ENCODE results near the gene MAPK4.

The MAPK4 gene

DNA sequence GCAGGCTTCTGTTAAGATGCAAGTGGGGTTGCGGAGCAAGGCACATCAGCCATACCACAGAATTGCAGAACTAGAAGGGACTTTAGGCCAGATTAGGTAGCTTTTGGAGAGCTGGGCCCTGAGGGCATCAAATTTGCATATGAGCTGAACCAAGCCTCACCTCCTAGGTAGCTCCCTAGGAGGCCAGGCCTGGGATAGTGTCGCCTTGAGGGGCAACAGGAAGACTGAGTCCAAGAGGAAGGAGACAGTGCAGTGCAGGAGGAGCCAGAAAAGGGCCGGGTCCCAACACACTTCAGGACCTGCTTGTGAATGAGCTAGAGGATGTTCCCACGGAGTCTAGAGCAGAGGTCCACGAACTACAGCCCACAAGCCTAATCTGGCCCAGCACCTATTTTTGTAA, 98.7 kb downstream of the MAPK4 start:
- DNase-seq (ENCODE audit: low read depth in 1 of 2, low spot score in 1 of 2), result no peak
- Histone ChIP-seq H3K27me3 (ENCODE audit: insufficient read depth, poor library complexity, severe bottlenecking) (no peaks in the 10 kb centered on the region), H3K4me3 (replicated peaks; ENCODE audit: insufficient read depth, low read length) (no peak overlapping the region), H3K27ac (replicated peaks) (no peak overlapping the region)
- TF ChIP-seq SPI1 (IDR thresholded peaks at IDR 0.05; ENCODE audit: borderline replicate concordance, low read depth) (no peak), POLR2AphosphoS5 (IDR thresholded peaks at IDR 0.05; ENCODE audit: low read depth) (no peak), GABPA (IDR thresholded peaks at IDR 0.05; ENCODE audit: low read depth) (no peak)
- TF ChIP-seq, protein P1, sequence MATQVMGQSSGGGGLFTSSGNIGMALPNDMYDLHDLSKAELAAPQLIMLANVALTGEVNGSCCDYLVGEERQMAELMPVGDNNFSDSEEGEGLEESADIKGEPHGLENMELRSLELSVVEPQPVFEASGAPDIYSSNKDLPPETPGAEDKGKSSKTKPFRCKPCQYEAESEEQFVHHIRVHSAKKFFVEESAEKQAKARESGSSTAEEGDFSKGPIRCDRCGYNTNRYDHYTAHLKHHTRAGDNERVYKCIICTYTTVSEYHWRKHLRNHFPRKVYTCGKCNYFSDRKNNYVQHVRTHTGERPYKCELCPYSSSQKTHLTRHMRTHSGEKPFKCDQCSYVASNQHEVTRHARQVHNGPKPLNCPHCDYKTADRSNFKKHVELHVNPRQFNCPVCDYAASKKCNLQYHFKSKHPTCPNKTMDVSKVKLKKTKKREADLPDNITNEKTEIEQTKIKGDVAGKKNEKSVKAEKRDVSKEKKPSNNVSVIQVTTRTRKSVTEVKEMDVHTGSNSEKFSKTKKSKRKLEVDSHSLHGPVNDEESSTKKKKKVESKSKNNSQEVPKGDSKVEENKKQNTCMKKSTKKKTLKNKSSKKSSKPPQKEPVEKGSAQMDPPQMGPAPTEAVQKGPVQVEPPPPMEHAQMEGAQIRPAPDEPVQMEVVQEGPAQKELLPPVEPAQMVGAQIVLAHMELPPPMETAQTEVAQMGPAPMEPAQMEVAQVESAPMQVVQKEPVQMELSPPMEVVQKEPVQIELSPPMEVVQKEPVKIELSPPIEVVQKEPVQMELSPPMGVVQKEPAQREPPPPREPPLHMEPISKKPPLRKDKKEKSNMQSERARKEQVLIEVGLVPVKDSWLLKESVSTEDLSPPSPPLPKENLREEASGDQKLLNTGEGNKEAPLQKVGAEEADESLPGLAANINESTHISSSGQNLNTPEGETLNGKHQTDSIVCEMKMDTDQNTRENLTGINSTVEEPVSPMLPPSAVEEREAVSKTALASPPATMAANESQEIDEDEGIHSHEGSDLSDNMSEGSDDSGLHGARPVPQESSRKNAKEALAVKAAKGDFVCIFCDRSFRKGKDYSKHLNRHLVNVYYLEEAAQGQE (IDR thresholded peaks at IDR 0.05; ENCODE audit: insufficient replicate concordance, low read depth), result no peak
- TF ChIP-seq, protein P2, sequence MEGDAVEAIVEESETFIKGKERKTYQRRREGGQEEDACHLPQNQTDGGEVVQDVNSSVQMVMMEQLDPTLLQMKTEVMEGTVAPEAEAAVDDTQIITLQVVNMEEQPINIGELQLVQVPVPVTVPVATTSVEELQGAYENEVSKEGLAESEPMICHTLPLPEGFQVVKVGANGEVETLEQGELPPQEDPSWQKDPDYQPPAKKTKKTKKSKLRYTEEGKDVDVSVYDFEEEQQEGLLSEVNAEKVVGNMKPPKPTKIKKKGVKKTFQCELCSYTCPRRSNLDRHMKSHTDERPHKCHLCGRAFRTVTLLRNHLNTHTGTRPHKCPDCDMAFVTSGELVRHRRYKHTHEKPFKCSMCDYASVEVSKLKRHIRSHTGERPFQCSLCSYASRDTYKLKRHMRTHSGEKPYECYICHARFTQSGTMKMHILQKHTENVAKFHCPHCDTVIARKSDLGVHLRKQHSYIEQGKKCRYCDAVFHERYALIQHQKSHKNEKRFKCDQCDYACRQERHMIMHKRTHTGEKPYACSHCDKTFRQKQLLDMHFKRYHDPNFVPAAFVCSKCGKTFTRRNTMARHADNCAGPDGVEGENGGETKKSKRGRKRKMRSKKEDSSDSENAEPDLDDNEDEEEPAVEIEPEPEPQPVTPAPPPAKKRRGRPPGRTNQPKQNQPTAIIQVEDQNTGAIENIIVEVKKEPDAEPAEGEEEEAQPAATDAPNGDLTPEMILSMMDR (IDR thresholded peaks at IDR 0.05; ENCODE audit: insufficient read depth, low read length), result no peak

DNA sequence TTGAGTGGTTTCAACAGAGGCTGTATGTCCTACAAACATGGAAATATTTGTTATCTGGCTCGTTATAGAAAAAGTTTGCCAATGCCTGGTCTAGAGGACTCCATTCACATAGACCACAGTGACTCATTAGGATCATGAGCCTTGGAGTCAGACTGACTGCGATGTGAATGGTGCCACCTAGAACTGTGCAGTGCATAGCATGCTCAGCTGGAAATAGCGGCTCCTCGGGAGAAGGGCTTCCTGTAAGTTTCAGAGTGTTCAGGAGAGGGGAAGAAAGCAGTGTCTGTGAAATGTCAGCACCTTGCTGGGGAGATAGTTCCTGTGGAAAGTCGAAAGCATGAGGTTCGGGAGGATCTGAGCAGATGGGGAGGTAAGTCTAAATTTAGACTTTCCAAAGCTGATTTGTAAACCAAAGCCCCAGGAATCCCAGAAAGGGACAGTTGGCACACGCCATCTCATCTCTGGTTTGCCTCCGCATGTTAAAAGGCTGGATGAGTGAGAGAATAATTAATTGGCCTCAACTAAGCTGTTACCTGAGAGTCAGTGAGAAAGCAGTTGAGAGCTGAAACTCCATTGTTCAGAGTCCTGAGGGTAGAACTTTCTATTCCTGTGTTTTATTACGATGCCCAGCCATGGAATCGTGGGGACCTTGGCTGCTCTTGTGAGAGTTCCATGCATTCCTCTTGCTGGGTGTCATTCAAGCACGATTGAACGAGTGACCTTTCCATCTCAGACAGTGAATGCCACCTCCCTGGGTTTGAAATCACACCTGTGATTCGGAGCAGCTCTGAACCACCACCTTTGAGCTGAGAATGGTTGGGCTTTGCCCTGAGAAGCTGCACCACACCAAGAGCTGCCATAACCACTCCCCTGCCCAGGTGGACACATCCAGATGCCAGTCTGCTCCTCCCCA, 99.5 kb downstream of the MAPK4 start:
- H3K27ac ChIP-seq (replicated peaks), result no peak overlapping the region
- TF ChIP-seq SPI1 (IDR thresholded peaks at IDR 0.05; ENCODE audit: borderline replicate concordance, low read depth) (no peak), GABPA (IDR thresholded peaks at IDR 0.05; ENCODE audit: low read depth) (no peak), POLR2AphosphoS5 (IDR thresholded peaks at IDR 0.05; ENCODE audit: low read depth) (no peak)
- TF ChIP-seq, protein P1 (IDR thresholded peaks at IDR 0.05; ENCODE audit: insufficient replicate concordance, low read depth), result no peak
- TF ChIP-seq, protein P2 (IDR thresholded peaks at IDR 0.05; ENCODE audit: insufficient read depth, low read length), result no peak
- DNase-seq (ENCODE audit: low read depth in 1 of 2, low spot score in 1 of 2), result no peak
- no peaks in the 10 kb centered on the region for H3K27me3 ChIP-seq (ENCODE audit: insufficient read depth, poor library complexity, severe bottlenecking)
- H3K4me3 ChIP-seq (replicated peaks; ENCODE audit: insufficient read depth, low read length), result no peak overlapping the region

DNA sequence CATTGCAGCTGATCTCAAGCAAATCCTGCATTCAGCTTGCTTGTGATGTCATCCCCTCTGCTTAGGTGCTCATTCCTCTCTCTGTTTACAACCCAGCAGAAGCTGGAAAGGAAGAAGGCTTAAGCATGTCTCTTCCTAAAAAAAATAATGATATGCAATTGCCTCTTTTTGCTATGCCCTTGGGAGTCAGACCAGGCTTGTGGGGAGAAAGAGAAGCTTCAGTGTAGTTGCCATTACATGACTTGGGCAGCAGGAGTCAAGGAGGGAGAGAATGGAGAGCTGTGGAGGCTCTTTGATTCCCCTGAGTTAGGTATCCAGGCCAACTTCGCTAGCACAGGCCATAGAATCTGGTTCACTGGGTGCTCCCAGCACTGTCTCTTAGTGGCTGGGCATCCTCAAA, 101.1 kb downstream of the MAPK4 start:
- no peaks in the 10 kb centered on the region for H3K27me3 ChIP-seq (ENCODE audit: insufficient read depth, poor library complexity, severe bottlenecking)
- no peak for DNase-seq (ENCODE audit: low read depth in 1 of 2, low spot score in 1 of 2)
- no peak for TF ChIP-seq POLR2AphosphoS5 (IDR thresholded peaks at IDR 0.05; ENCODE audit: low read depth)
- no peak for TF ChIP-seq SPI1 (IDR thresholded peaks at IDR 0.05; ENCODE audit: borderline replicate concordance, low read depth)
- TF ChIP-seq GABPA (IDR thresholded peaks at IDR 0.05; ENCODE audit: low read depth), result no peak
- TF ChIP-seq, protein P2 (IDR thresholded peaks at IDR 0.05; ENCODE audit: insufficient read depth, low read length), result no peak
- TF ChIP-seq, protein P1 (IDR thresholded peaks at IDR 0.05; ENCODE audit: insufficient replicate concordance, low read depth), result no peak
- no peak overlapping the region for H3K4me3 ChIP-seq (replicated peaks; ENCODE audit: insufficient read depth, low read length)
- no peak overlapping the region for H3K27ac ChIP-seq (replicated peaks)
